Retina (tissue), 1 donor: ENCODE data around the gene GTPBP4.
A peak's percentile ranks its signal among the peaks of the same experiment; 100 is the strongest.

ENCODE experiments used
- DNase-seq: peaks from one replicate; pipeline ENCODE4 v3.0.0-alpha.2; 2016

Gene GTPBP4

GRCh38 chr10:987870-988666 is at the start of gene GTPBP4:
Gene GTPBP4, plus strand, starts transcription at chr10:988434. Its CDS starts 46 bp downstream, at chr10:988480.
- DNase-seq, result peak; percentile 96

- DNase-seq, result no peak
These were observed 49.1 kb upstream of the GTPBP4 start for GRCh38 chr10:938941-939678.

- no peak for DNase-seq
These were observed 44.8 kb upstream of the GTPBP4 start for GRCh38 chr10:943334-944033.

- DNase-seq, result no peak
These were observed 44.0 kb upstream of the GTPBP4 start for GRCh38 chr10:944034-944831.

- no peak for DNase-seq
These were observed 42.5 kb upstream of the GTPBP4 start for GRCh38 chr10:945778-946177.

GRCh38 chr10:947051-947450 is 41.2 kb upstream of the GTPBP4 start:
- no peak for DNase-seq

GRCh38 chr10:947881-948280 is 40.4 kb upstream of the GTPBP4 start:
- DNase-seq, result no peak

- DNase-seq, result no peak
These were observed 39.9 kb upstream of the GTPBP4 start for GRCh38 chr10:948347-948746.

- no peak for DNase-seq
These were observed 38.8 kb upstream of the GTPBP4 start for GRCh38 chr10:949446-949845.

GRCh38 chr10:953836-954235 is 34.4 kb upstream of the GTPBP4 start:
- no peak for DNase-seq

GRCh38 chr10:954396-954795 is 33.8 kb upstream of the GTPBP4 start:
- no peak for DNase-seq

GRCh38 chr10:955127-955819 is 33.0 kb upstream of the GTPBP4 start:
- DNase-seq, result no peak

GRCh38 chr10:955820-956217 is 32.4 kb upstream of the GTPBP4 start:
- no peak for DNase-seq

- no peak for DNase-seq
These were observed 30.1 kb upstream of the GTPBP4 start for GRCh38 chr10:958106-958505.

GRCh38 chr10:958856-959255 is 29.4 kb upstream of the GTPBP4 start:
- DNase-seq, result no peak

- DNase-seq, result no peak
These were observed 25.9 kb upstream of the GTPBP4 start for GRCh38 chr10:962342-962741.

- DNase-seq, result no peak
These were observed 25.0 kb upstream of the GTPBP4 start for GRCh38 chr10:963186-963585.

GRCh38 chr10:963655-964054 is 24.6 kb upstream of the GTPBP4 start:
- DNase-seq, result no peak

- DNase-seq, result no peak
These were observed 23.8 kb upstream of the GTPBP4 start for GRCh38 chr10:964321-964987.

- DNase-seq, result no peak
These were observed 23.2 kb upstream of the GTPBP4 start for GRCh38 chr10:964988-965417.

GRCh38 chr10:966466-967235 is 21.6 kb upstream of the GTPBP4 start:
- DNase-seq, result no peak
